ENCODE measurements around the gene GNB1.
A peak's percentile ranks its signal among the peaks of the same experiment; 100 is the strongest.
"Not testable (repeated sequence)": the region's sequence is repeated elsewhere in the genome, so short reads cannot be mapped to it uniquely, and the experiment has no call there.

Gene GNB1

DNA sequence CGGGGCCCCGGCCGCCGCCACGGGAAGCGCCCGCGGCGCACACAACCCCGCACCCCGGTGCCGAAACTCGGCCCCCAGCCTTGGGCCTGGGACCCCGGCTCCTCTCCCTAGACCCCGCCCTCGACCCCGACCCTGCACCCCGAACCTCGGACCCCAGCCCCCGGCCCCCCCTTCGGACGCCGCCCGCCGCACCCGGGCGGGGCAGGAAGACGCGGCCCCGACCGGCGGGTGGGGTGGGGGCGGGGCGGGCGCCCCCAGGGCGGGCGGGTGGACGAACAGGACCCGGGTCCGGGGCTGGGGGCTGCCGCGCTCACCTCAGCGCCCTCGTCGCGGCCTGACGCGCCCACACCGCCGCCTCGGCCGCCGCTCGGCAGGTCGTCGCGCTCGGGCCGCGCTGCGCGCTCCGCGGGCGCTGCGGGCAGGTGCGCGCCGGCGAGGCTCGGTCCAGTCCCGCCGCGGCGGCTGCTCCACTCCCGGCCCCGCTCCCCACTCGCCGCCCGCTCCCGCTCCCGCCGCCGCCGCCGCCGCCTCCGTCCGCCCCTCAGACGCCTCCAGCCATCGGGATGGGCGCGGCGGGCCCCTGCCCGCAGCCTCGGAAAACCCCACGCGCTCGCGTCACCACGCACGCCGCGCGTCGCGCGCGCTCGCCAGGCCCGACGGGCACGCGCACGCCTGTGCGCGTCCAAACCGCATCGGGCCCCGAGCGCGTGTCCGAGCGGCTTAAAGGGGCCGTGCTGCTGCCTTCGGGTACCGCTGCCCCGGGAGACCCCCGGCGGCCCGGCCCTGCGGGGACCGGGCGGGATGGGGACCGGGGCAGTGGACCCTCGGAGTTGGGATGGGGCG is at the start of gene GNB1:
Gene GNB1, minus strand, starts transcription at position 582 of the 843 bp plus-strand sequence. CDS start 65,634 bp downstream, outside the sequence.
- peak; percentile 97 for DNase-seq

DNA sequence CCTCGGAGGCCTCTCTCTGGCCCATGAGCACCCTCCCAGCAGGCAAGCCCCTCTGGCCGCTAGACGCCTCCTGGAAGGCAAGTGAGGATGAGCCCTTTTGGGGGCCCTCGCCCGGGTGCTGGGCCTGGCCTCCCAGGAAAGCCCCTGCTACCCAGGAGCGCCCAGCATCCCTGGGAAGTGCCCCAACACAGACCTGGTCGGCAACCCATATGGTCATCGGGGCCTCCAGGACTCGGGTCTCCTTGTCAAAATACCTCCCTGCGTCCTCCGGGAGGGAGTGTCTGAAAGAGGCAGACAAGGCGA is 49.2 kb upstream of the GNB1 start:
- DNase-seq = no peak

DNA sequence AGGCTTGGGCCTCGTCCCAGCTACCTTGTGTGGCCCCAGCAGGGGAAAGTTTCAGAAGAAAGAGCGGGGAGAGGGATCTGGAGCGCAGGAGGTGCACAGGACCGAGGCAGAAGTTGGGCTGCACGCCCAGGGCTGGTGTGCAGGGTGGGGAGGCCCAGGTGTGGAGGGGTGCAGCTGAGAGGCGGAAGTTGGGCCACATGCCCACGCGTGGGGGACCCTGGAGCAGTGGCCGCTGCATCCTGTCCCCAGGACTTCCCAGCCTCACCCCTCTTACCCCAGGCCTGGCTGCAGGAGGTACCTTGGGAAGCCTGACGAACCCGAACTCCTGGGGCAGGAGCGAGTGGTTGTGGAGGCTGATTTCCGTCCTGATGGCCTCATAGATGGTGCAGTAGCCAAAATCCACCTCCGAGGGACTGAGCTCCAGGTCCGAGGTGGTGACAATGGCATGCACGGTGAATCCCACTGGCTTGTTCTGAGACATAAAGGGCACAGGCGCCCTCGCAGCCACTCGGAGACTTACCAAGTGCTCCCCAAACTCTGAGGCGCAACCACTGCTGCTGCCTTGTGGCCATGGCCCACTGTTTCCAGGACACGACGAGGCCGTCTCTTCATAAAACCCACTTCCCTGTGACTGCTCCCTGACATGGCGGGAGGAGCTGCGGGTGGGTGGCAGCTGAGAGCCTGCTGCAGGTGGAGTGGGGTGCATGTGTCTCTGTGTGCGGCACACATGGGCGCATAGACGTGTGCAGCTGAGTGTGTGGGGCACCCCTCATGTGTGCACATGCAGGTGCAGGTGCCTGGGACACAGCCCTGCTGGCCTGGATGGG is 48.6 kb upstream of the GNB1 start:
- DNase-seq = no peak

DNA sequence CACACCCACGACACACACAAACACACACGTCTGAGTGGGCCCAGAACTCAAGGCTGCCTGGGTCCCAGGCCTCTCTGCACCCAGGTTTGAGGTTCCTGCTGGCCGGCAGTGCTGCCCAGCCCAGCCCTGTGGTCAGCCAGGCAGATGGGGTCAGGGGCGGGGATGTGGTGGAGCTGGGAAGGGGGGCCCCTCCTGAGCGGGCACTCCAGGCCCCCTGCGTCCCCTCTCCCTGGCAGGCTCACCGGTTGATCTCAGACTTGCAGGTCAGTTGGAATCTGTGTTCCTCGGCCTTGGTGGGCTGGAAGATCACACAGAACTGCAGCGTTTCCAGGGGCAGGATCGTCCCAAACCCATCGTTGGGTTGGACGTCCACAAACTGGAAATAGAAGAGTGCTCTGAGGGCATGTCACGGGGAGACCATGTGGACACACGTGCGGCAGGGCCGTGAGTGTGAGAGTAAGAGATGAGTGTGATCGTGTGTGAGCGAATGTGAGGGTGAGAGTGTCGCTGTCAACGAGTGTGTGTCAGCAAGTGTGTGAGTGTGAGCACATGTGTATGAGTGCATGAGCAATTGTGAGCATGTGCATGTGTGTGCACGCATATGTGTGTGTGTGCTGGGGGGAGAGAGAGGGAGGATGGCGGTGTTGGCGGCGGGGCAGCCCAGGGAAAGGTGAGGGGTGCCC is 47.9 kb upstream of the GNB1 start:
- no peak for DNase-seq

DNA sequence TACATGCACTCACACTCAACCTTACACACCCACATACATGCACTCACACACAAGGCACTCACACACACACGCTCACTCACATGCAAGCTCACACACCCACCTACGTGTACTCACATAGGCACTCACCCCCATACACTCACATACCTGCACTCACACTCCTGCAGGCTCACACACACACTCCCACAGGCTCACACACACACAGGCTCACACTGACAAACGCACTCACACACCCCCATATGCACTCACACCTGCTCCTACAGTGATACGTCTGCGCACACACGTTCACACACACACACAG is 47.3 kb upstream of the GNB1 start:
- DNase-seq = no peak

DNA sequence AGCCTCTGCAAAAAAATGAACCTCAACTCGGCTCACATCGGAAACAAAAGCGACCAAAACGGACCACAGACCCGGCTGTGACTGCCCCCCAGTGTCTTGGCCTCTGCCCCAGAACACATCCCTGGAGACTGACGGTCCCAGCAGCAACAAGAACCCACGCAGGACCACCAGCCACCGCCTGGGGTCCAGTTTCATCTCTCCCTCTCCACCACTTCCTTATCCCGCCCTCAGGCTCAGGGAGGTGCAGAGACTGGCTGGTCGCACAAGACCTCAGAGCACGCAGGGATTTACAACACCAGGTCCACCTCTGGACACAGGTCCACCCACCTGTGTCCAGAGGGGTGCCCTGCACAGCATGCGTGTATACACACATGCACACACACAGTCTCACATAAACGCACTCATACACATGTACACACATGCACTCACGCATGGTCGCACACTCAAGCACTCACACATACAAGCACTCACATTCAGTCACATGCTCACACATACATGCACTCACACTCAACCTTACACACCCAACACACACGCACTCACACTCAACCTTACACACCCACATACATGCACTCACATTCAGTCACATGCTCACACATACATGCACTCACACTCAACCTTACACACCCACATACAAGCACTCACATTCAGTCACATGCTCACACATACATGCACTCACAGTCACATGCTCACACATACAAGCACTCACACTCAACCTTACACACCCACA is 46.8 kb upstream of the GNB1 start:
- DNase-seq = no peak

DNA sequence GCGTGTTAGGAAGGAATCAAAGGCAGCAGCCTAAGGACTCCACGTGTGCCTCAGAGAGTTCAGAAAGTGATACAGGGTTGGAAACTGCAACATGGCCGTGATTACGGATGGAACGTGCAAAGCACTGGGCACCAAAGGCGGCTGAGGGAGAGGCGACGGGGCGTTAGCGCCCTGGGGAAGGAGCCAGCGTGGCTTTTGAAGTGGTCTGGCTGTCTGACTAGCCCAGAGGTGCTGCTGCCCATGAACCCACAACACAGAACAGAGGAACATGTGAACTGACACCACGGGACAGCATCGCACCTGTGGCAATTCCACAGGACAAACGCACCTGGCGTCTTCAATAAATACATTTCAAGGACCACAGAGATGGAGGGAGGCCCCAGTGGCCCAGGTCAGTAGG is 46.2 kb upstream of the GNB1 start:
- no peak for DNase-seq

DNA sequence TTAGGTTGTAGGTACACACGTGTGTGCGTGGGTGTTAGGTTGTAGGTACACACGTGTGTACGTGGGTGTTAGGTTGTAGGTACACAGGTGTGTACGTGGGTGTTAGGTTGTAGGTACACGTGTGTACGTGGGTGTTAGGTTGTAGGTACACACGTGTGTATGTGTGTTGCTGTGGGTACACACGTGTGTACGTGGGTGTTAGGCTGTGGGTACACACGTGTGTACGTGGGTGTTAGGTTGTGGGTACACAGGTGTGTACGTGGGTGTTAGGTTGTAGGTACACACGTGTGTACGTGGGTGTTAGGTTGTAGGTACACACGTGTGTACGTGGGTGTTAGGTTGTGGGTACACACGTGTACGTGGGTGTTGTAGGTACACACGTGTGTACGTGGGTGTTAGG is 44.0 kb upstream of the GNB1 start:
- DNase-seq = not testable (repeated sequence)

DNA sequence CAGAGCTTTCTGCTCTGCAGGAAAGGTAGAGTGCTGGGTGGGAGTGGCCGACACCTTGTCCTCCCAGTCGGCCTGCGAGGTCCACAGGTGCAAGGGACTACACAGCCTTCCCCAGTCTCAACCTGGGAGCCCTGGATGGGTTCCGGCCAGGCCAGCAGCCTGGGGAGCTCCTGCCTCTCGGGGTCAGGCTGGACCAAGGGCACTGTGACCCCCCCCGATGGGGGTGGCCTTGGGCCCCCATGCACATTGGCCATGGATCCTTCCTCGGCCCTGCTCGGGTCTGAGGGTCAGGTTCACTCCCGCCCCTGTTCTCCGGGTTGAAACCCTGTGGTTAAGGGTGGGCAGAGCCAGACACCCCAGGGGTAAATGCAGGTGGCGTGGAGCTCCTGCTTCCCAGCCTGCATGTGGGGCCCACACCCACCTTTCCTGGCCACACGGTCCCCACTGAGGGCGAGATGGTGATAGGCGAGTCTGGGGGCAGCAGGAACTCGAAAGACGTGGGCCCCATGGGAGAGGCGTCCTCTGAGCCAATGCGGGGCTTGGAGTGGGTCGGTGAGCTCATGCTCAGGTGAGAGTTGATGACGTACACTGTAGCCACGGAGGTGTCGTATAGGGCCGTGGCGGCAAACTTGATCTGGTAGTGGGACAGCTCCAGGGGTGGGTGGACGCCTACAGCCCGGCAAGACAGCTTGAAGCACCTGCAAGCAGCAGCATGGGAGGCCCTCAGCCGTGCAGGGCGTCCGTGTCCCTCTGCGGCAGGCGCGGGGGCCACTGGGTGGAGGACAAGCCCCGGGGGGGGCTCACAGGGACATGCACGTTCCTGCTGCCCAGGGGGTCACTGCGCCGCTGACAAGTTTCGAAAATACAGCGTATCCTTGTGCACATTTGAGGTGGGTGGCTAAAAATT is 39.0 kb upstream of the GNB1 start:
- DNase-seq = no peak

DNA sequence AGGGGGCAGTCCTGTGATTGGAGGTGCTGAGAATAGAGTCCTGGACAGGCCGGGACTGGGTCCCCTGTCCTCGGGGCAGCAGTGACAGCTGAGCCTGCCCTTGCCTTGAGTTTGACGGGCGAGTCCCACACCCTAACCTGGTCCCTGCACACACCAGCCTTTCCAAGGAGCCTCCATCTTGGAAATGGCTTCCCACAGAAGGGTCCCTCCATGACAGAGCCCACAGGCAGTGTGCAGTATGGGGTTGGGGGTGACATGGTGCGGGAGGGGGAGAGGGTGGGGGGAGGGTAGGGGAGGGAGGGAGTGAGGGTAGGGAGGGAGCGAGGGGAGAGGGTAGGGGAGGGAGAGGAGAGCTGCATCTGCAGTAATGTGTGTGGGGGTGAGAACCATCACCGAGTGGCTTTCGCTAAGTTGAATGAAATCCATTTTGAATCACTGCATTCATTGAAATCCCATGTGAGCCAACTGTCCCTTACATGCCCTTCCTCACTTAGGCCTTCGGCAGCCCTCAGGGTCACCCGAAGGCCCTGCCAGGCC is 38.3 kb upstream of the GNB1 start:
- no peak for DNase-seq

DNA sequence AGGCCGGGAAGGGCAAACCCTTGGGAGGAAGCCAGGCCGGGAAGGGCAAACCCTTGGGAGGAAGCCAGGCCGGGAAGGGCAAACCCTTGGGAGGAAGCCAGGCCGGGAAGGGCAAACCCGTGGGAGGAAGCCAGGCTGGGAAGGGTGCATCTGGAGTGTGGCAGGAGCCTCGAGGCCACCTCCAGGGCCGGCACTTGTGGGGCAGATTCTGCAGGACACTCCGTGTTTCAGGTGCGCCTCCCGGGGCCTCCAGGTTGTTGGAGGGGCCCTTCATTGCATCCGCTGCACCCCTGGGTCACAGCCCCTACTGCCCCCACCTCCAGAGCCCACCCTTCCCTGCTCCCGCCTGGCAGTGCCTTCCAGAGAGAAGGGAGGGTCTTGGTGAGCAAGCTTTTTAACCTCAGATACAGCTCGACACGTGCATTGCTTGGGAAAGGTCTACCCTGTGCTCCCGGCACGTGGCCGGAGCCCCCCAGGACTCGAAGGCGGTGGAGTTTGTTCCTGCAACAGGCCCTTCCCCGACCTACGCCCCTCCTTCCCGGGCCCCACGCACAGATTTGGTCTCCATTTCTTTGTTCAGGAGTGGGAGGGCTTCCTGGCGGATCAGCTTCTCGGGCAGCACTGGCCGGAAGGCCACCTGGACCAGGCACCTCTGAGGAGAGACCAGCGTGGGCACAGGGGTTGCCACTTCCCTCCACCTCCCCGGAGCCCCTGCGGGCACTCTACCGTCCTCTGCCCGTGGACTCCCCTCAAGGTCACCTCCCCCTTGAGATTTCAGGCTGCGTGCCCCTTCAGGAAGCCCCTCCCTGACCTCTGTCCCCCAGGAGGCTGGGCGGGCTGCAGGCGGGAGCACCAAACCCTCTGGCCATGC is 37.6 kb upstream of the GNB1 start:
- DNase-seq = no peak

DNA sequence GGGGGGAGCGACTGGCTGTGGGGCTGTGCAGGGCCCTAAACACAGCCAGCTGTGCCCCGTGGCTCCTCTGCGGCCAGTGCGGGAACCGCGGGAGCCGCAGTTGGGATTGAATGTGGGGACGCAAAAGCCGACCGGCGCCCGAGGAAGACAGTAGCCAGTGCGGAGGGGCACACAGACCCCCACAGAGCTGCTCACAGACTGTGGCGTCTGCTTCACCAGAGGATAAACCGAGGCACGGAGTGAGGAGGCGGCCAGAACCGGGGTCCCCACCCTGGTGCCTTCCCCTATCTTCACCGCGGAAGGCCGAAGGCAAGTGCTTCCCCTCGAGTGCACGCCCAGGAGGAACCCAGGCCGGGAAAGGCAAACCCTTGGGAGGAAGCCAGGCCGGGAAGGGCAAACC is 36.9 kb upstream of the GNB1 start:
- no peak for DNase-seq

DNA sequence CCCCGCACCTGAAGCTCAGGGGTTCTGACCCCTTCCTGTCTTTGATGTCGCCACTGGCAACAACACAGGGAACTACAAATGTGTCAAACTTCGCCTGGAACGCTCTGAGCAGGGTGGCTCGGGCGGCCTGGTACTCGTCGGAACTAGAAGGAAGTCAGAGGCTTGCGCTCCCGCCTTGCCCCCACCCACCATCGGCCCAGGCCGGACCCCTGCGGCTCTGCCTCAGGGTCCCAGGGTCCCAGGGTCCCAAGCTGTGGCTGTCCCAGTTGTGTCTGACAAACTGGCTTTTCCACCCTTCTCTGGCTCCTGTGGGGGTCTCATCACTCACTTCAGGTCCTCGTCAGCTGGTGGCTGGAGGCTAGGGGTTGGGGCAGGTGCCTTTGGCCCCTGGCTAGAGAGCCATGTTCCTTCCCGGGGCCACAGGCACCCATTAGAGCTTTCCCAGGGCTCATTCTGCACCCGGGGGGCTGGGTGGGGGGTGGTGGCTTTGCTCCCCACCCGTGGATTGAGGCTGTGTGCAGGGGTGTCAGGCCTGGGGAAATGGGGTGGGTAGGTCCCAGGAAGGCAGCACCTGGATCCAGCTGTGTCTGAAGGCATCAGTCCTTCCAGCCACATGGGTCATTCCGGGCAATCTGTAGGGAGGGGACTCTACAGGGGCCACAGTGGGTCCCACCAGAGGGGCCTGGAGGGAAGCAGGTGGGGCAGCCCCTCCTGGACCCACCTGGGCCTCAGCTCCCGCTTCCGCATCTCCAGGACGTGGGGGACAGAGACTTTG is 36.2 kb upstream of the GNB1 start:
- no peak for DNase-seq

DNA sequence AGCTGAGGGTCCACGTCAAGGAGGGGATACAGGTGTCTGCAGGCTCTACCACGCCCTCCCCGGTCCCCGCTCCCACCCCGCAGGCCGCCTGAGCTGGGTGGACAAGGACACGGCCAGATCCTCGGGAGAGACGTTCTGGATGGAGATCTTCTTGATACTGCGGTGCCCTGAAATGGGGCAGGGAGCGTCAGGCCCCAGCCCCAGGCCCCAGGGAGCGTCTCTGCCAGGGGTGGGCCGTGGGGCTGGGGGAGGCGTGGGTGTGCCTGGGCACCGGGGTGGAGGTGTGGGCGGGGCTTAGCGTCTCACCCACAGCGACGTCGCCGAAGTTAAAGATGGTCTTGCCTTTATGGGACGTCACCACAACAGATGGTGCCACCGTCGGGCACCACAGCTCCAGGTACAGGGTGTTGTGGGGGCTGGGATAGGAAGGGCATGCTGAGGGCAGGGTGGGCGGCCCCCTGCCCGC is 35.5 kb upstream of the GNB1 start:
- no peak for DNase-seq

DNA sequence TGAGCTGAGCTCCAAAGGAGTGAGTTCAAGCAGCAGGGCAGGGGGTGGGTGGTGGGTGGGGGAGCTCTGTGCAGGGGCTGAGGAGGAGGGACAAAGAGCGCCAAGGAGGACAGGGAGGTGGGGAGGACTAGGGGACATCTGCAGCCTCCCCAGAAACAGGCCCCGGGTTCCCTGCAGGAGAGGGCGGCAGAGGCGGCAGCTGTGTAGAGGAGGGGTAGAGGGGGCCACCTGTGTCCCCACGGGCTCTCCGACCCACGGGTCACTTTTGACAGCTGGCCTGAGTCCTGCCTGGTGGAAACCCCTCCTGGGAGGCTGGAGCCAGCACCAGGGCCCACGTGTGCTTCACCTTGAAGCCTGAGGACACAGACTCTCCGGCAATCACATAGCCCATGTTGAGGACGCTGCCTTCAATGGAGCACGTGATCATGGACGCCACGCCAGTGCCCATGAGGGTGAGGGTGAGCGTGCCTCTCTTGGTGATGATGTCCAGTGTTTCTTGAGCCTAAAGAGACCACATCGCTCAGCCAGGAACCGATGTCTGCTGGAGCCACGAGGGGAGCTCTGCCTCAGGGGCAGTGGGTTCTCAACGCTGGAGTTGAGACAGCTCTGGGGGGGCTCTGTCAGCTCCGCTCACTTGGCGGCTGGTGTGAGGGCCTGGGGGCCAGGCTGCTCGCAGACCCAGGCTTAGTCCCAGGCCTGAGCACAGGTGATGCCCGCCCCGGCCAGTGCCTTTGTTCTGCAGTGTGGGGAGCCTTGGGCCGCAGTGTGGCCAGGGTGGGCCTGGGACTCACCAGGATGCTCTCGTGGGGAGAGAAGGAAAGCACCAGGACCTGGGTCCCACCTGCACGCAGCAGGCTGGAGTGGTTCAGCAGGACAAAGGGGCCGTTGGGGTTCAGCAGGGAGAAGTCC is 34.8 kb upstream of the GNB1 start:
- no peak for DNase-seq

DNA sequence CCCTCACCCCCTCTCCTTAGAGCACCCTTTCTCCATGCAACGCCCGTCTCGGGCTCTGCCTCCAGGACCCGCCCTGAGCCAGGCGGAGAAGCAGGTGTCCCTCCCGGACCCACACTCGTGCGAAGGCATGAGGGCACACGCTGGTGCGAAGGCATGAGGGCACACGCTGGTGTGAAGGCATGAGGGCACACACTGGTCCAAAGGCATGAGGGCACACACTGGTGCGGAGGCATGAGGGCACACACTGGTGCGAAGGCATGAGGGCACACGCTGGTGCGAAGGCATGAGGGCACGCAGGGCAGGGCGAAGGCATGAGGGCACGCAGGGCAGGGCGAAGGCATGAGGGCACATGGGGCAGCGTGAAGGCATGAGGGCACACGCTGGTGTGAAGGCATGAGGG is 34.0 kb upstream of the GNB1 start:
- no peak for DNase-seq

DNA sequence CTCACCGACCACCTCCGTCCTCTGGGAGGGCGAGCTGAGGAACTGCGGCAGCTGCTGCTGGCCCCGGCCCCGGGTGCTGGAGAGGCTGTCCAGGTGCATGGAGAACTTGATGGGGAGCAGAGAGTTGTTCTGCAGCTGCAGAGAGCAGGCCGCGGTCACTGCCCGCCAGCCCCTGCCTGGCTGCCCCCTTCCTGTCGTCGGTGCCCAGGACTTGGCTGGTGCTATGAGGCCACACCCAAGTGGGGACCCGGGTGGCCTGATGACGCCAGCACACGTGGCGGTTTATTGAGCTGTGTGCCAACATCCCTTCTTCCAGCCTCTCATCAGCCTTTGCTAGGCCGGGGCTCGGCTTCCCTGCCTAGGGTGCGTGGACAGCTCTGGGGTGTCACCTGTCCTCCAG is 33.5 kb upstream of the GNB1 start:
- DNase-seq = peak; percentile 62

DNA sequence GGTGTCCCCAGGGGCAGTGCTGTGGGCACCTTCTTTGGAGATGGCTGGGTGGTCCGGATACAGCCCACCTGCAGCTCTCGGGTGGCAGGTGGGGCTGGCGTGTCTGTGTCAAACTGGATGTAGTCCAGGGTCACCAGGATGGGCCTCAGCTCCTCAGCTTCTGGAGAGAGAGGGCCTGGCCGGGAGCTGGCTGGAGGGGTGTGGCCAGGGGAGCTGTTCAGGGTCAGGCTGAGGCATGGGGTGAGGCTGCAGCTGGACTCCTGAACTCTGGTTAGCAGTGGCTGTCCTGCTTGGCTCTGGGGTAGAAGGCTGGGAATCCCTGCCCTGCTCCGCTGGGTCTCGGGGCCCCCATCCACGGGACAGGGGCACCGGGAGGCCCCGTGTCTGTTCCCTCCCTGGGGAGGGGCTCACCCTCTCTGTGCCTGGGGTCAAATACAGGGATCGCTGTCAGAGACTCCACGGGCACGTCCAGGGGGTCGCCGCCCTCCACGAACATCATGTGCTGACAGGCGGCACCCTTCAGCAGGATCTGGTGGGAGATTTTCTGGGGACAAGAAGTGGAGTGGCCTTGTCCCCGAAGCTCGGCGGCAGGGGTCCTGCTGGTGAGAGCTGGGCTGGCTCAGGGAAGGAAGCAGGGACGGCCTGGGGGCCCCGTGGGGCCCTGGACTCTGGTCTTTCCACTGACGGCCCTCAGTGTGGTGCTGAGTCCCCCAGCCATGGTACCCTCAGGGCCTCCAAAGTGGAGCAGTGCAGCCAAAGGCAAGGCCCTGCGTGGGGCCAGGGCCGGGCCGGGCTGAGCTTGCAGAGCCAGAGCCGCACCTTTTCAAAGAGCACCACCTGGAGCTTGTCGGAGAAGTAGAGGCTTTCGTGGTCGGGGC is 32.3 kb upstream of the GNB1 start:
- DNase-seq = peak; percentile 39

Measured in RPMI8226 (cell line).